SKM-1 (cell line): Measurements from ENCODE around the gene C5orf15.
"Not testable (repeated sequence)": the region's sequence is repeated elsewhere in the genome, so short reads cannot be mapped to it uniquely, and the experiment has no call there.

Experiments
- DNase-seq: peaks from one replicate; lab custom pipeline; 2025; ENCODE audit not compliant: unreplicated experiment; lab: John Stamatoyannopoulos, UW

The C5orf15 gene

DNA sequence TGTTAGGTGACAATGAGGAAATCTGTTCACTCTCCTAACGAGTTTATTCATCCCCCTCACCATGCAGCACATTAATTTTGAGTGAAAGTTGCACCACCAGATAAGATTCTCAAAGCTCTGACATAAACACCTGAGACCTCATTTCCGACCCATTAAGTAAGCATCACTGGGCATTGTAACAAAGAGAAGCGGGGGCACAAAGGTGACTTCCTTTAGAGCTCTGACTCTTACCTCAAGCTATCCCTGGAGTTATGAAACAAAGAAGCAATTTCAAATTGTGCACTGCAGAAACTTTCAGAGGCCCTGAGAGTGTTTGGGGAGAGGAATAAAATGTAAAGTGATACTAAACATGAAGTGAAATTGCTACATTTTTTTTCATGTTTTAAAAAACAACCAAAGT is 29.5 kb downstream of the C5orf15 start:
- no peak for DNase-seq

DNA sequence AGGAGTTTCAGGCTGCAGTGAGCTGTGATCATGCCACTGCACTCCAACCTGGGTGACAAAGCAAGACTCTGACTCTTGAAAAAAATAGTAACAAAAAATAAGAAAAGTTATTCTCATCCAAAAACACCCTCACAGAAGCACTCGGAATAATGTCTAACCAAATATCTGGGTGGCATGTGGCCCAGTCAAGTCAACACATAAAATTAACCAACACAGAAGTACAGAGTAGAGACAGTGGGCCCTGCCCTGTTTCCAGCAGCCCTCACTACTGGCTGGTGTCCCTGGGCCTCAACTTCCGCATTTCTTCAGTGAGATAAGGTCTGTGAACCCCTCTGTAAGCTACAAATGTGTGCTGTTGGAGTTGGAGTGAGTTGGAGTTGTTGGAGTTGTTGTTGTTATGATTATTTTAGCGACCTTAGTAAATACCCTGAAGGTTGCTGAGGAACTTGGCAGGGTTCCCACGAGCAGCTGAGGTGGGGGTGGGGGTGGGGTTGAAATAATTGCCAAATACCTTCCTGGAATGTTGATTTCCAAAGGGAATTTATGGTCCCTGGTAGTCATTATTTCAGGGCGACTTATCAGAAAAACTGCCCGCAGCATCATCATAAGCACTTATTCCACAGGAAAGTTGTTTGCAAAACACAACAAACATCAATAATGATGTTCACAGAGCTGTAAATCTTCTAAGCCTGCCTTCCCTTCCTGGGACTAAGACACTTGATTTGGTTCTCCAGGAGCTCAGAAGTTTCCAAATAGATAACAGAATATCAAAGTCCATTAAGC is 30.2 kb downstream of the C5orf15 start:
- DNase-seq: peak; percentile 43

DNA sequence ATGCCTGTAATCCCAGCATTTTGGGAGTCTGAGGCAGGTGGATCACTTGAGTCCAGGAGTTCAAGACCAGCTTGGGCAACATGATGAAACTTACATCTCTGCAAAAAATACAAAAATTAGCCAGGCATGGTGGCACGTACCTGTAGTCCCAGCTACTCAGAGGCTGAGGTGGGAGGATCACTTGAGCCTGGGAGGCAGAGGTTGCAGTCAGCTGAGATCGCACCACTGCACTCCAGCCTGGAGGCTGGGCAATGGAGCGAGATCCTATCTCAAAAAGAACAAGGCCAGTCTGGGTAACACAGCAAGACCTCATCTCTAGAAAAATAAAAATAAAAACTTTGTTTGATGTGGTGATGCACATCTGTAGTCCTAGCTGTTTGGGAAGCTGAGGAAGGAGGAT is 30.8 kb downstream of the C5orf15 start:
- not testable (repeated sequence) for DNase-seq

DNA sequence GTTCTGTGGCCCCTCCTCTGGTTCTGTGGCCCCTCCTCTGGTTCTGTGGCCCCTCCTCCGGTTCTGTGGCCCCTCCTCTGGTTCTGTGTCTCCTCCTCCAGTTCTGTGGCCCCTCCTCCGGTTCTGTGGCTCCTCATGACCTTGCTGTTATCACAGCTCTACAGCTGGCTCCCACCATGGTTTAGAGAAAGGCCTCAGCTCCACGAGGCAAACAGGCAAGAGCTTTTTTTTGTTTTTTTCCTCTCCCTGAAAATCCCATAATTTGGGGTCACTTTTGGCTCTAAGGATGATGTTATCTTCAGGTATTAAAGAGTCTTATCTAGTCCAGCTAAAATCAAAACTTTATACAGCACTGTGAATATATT is 31.8 kb downstream of the C5orf15 start:
- no peak for DNase-seq

DNA sequence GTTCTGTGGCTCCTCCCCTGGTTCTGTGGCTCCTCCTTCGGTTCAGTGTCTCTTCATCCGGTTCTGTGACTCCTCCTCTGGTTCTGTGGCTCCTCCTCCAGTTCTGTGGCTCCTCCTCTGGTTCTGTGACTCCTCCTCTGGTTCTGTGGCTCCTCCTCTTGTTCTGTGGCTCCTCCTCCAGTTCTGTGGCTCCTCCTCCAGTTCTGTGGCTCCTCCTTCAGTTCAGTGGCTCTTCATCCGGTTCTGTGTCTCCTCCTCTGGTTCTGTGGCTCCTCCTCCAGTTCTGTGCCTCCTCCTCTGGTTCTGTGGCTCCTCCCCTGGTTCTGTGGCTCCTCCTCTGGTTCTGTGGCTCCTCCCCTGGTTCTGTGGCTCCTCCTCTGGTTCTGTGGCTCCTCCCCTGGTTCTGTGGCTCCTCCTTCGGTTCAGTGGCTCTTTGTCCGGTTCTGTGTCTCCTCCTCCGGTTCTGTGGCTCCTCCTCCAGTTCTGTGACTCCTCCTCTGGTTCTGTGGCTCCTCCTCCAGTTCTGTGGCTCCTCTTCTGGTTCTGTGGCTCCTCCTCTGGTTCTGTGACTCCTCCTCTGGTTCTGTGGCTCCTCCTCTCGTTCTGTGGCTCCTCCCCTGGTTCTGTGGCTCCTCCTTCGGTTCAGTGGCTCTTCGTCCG is 32.3 kb downstream of the C5orf15 start:
- DNase-seq: not testable (repeated sequence)

DNA sequence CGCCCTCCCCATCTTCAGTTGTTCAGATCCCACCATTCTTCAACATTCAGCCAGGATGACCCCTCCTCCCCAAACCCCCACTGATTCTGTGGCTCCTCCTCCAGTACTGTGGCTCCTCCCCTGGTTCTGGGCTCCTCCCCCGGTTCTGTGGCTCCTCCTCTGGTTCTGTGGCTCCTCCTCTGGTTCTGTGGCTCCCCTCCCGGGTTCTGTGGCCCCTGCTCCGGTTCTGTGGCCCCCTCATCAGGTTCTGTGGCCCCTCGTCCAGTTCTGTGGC is 32.8 kb downstream of the C5orf15 start:
- DNase-seq: no peak

DNA sequence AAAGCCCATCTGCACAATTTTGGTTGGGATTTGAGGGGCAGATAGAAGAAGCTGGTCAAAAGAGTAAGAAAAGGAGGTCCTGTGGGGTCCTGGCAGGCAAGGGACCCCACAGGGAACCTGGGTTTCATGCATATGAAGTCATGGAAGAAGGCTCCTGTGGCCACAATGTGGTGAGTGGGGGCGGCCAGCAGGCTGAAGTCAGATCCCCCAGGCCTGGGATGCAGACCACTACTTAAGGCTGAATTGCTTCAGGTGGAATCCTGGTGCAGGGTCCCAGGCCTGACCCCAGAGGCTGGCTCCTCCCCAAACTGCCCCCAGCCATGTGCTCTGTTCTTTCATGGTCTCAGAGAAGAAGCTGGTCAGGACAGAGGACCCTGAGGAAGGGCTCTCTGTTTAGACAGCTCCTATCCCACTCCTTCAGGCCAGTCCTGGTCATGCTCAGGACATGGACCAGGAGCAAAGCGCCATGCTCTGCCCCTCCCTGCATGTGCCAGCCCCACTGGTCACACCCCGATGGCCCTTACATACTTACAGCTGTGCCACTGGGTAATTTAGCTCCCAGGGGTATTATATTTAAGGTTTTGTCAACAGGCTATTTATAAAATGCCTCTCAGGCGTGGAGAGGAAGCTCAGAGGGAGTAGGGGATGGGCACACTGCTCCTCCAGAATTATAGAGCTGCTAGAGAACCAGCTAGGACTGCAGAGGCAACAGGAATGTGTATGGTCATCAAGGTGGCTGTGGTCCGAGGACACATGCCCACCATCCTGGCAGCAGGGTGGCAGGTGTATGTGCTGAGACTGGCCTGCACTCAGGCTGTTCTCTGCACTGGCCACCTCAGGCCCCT is 33.4 kb downstream of the C5orf15 start:
- DNase-seq: no peak

DNA sequence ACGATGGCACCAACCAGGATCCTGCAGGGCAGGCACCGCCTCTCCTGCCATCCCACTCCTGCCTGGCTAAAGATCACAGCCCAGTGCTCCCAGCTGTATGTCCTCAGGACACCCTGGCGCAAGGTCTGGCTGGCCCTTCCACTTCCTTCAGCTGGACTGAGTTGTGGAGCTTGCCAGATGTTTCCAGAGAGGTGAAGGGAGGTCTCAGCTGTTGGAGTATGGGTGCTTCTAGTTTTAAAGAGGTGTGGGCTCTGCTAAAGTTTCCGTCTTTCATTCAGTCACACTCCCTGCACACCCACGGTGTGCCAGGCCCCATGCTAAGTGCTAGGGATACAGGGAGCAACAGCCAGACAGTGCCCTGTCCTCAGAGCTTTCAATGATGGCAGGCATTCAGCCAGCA is 34.1 kb downstream of the C5orf15 start:
- no peak for DNase-seq

DNA sequence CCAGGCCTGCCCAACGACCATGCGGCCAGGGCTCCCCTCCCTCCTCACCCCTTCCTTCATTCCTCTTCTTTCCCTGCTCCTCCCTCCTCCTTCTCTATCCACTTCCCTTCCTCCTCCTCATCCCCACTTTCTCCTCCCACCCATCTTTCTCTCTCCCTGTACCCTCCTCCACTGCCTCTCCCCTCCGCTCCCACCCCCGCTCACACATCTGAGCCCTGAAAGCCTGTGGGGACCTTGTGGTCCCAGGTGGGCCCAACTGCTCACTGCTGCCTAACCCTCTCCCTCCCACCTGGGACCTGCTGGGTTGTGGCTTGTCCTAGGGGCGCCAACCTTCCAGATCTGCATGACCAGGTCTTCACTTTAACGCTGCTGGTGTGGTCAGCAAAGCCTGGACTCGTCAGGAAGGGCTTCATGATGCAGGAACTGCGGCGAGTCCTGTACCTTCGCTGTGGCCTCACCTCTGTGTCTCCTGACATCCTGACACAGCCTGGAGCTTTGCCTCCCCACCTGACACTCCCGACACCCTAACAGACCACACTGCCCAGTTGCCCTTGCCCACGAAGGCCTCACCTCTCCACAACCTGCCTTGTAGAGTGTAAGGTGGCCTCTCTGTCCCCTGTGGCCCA is 34.6 kb downstream of the C5orf15 start:
- no peak for DNase-seq

DNA sequence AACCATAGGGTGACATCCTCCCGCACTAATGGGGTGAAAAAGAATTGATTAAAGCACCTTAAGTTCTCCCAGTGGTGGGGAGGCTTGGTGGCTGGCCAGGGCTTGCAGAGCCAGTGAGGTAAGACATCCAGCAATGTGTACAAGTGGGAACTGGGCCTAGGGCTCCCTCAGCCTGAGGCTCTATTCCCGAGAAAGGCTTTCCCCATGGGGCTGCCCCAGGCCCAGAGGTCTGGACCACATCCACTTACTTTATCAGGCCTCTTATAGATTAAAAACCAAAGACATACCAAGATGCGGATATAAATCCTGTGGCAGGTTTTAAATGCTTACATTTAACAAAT is 35.3 kb downstream of the C5orf15 start:
- no peak for DNase-seq

DNA sequence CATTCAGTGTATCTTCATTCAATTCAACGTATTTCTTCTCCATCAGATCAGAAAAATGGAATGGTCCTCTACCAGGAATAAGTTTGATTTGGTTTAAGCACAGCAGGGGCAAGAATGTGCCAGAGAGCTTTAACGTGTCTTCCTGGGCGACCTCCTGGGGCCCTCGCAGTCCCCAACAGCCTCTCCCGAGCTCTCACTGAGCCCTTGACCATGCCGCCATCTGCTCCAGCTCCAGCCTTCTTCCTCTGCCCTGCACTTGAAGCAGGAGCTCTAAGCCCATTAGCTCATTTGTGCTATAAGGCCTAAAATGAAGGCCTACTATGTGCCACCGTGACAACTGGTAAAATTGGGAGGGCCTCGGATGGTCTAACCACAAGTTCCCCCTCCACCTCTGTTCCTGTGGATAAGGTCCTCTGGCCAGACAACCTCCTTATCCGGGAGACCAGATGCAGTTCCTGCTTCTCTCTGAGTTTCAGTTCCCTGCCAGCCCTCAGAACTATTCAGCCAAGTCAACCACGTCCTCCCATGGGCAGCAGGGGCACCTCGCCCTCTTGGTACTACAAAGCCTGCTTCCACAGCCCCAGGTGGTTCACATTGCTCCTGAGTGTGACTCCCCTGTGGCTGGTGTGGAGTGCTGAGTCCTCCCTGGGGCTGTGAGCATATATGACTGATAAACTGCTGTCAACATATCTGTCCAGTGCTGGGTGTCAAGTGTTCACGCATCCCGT is 35.8 kb downstream of the C5orf15 start:
- peak; percentile 58 for DNase-seq

DNA sequence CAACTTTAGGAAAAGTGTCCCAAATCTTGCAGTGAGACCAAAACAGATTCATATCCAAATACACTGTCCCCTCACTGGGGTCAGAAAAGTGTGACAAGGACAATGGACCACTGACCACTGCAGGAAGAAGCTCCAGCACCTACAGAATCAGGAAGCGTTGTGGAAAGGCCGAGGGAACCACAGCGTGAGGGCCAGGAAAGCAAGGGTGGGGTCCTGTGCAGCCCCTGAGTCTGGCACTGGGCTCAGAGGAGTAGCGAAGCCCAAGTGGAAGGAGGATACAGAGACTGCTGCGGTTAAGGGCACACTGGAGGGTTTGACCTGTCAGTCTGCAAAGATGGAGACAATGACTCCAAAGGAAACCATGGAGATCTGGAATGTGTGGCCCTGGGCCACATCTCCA is 36.9 kb downstream of the C5orf15 start:
- DNase-seq: no peak

DNA sequence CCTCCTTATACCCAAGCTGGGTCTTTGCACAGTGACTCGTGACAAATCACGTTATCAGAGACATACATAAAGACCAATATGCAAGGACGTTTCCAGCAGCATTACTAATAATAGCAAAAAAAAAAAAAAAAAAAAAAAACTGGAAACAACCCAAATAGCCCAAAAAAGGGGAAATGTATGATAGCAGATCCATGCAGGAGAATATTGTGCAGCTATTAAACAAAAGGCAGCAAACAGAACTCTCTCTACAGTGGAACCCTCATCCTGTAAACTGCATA is 37.7 kb downstream of the C5orf15 start:
- no peak for DNase-seq

DNA sequence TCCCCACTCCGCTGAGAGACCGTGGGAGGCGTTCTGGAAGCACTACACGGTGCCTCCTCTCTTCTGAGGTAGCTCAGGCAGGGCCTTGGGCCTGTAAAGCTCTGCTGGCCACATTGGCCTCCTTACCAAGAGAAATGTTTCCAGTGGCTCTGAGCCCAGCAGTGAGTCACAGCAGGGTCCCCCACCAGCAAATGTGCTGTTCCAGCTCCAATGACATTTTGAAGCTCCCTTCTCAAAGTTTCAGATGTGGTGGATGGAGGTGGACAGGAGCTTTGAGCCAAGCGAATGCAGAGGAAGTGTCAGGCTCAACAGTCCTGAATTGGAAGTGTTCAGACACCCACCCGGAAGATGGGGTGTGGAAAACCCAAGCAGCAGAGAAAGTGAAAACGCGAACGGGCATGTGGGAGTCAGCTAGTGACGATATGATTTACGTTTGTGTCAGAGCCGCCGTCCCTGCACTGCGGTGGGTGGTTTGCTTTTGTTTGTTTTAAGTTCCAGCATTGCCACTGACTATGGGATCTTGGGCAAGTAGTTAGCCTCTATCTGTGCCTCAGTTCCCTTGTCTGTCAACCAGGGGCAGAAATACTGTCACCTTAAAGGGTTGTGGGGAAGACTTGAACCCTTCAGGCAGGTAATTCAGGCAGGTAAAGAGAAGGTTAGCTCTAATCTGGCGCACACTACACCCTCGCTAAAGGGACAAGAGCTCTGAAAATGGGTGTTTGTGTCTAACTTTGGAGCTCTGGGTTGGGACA is 38.2 kb downstream of the C5orf15 start:
- DNase-seq: no peak

DNA sequence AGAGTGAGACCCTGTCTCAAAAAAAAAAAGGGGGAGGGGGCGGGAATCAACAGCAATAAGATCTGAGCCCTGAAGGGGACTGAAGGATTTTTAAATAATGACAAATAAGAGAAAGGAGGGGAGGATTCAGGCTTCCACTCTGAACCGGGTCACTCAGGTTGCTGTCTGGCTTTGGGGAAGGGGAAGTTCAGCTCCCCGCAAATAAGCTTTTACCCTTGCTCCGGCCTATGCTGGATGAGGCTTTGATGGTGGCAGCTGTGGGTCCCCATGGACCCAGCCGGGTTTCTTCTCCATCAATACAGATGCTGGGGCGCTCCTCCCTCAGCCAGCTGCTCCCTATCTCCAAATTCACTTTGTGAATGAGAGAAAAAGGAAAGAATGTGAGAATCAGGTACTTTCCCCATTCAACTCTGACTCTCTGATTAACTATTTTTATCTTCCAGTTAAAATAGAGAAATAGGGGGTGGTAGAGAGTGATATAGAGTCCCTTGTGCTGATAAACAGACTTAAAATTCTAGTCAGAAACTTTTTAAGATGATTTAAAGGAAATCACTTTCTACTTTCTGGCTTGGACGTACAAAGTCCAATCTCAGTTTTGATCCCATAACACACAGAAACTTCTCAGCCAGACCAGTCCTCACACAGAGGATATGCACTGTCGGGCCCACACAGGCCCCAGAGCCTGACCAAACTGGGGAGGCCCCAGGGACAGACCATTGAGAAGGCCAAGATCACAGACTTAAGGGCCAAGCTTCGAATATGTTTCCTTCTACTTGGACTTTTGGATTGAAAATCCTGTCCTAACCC is 39.6 kb downstream of the C5orf15 start:
- no peak for DNase-seq

DNA sequence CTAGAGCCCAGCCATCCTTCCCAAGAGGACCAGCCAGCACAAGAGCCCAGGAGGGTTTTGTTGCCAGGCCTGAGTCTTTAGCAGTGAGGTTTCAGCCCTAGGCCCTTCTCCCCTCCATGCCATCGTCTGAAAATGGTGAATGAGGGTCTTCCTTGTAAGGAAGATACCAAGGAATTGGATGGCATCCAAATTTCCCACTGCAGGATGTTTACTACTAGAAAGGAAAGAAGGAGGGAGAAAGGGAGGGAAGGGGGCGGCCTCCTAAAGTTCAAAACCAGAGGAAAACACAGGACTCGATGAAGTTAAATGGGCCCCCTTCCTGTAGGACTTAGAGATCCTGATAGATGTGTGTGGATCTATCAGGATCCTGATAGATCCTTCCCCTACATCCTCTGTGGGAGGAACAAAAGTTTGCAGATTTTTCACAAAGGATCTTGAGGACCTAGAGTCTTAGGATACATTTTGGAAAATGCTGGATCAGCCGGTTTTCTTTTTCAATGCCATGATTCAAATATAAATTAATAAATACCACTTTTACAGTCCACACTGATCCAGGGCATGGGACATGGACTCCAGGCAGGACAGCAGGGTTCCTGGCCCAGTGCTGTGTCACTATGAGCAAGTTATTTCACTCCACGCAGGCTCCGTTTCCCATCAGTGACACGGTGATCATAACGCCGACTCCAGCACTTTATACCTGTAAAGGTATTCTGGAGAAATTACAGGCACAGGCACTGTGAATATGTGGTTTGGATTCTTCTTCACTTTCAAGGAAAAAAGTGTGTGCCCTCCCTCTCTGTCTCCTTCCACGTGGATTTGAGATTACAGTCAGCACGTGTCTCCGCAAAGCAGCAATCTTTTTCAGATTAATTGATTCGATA is 40.9 kb downstream of the C5orf15 start:
- DNase-seq: no peak

DNA sequence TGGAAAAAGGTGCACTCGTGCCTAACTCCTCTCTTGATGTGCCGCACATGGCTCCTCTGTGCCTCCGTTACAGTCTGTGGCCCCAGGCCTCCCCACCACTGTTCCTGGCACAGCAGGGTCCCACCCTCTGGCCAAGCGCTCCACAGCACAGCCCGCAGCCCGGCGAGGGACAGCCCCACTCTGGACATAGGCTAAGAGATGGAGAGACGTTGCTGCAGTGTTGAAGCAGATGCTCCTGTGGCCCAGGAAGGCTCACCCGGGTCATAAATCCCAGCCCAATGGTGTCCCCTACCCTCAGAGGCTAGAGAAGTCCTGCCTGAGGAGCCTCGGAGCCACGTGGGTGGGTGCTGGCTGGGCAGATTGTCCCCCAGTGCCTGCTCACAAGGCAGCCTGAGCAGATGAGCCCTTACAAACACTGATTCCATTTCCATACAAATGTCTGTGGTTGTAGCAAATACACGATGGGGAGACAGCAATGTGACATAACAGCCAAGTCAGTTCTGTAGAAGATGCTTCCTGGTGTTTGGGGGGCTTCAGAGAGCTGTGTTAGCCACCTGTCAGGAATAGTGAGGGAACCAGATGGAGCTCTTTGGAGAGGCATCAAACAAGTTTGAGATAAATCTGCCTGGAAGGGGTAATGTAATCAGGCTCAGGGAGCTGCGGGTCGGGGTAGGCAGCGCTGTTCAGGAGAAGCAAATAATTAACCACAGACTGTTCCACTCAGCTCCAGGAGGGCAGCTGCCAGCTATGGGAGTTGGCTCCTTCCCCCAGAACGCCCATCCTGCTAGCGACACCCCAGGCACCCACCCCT is 41.7 kb downstream of the C5orf15 start:
- no peak for DNase-seq

DNA sequence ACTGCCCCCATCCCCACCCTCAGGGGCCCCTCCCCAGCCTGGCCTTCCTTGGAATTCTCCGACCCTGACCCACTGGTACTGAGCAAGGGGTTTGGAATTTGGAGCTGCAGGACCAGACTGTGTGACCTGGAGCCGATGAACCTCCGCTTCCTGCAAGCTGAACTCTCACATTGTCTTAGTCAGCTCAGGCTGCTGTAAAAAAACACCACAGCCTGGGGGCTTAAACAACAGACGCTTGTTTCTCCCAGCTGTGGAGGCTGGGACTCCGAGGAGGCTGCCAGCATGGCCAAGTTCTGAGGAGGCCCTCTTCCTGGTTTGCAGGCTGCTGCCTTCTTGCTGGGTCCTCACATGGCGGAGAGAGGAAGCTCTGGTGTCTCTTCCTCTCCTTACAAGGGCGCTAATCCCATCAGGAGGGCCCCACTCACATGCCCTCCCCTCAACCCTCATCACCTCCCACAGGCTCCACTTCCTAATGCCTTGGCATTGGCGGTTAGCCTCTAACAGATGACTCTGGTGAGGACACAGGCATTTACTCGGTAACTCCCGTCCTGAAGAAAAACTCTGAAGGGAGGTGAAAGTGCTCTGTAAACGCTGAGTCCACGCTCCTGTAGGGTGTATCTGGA is 42.4 kb downstream of the C5orf15 start:
- no peak for DNase-seq
